Neural progenitor cell (in vitro differentiated cells): Measurements from ENCODE around the gene EXD3. TPM values are rescaled to one million over a fixed set of nuclear protein-coding genes. Genes with fewer than 3 reads are reported as not detected.

Experiments
- DNase-seq: peaks from one replicate; pipeline ENCODE4 v3.0.0-alpha.2; 2016; ENCODE audit warnings: low spot score
- H2AFZ ChIP-seq: fragments of 200-600 bp; sonication (generic); replicated peaks from 2 replicates; pipeline ENCODE4 v1.6.1; 2016; ENCODE audit warnings: antibody characterized with exemption
- H3F3A ChIP-seq: fragments of 200-600 bp; sonication (generic); 2 replicates; pipeline ENCODE4 v1.6.1; 2016; ENCODE audit warnings: antibody characterized with exemption, low read depth
- H3K27ac ChIP-seq: fragments of 200-600 bp; sonication (generic); 2 replicates; pipeline ENCODE4 v1.5.1; 2016; ENCODE audit warnings: mild to moderate bottlenecking
- H3K27me3 ChIP-seq: fragments of 200-600 bp; sonication (generic); 2 replicates; pipeline ENCODE4 v1.6.1; 2016; ENCODE audit warnings: mild to moderate bottlenecking, moderate library complexity
- H3K36me3 ChIP-seq: fragments of 200-600 bp; sonication (generic); 2 replicates; pipeline ENCODE4 v1.5.1; 2016
- H3K4me1 ChIP-seq: fragments of 200-600 bp; sonication (generic); 2 replicates; pipeline ENCODE4 v1.6.1; 2016; ENCODE audit warnings: mixed run types
- H3K4me2 ChIP-seq: fragments of 200-600 bp; sonication (generic); 2 replicates; pipeline ENCODE4 v1.6.1; 2016
- H3K4me3 ChIP-seq: fragments of 200-600 bp; sonication (generic); 2 replicates; pipeline ENCODE4 v1.5.1; 2016
- H3K79me2 ChIP-seq: fragments of 200-600 bp; sonication (generic); 2 replicates; pipeline ENCODE4 v1.6.1; 2016; ENCODE audit warnings: low read depth
- H3K9ac ChIP-seq: fragments of 200-600 bp; sonication (generic); 2 replicates; pipeline ENCODE4 v1.6.1; 2016
- H3K9me3 ChIP-seq: fragments of 200-600 bp; sonication (generic); 2 replicates; pipeline ENCODE4 v1.5.1; 2016; ENCODE audit warnings: low read depth
- H4K20me1 ChIP-seq: fragments of 200-600 bp; sonication (generic); 2 replicates; pipeline ENCODE4 v1.6.1; 2016; ENCODE audit warnings: low read depth
- H3K27ac Mint-ChIP-seq: 3 replicates; pipeline ENCODE4 v1.8.0; 2021; ENCODE audit warnings: mixed read lengths
- H3K27me3 Mint-ChIP-seq: 2 replicates; pipeline ENCODE4 v1.8.0; 2022; ENCODE audit warnings: low read depth, mild to moderate bottlenecking, inconsistent platforms, moderate library complexity, mixed read lengths; ENCODE audit not compliant: insufficient read depth
- H3K36me3 Mint-ChIP-seq: 3 replicates; pipeline ENCODE4 v1.8.0; 2021; ENCODE audit warnings: mixed read lengths
- H3K4me1 Mint-ChIP-seq: 3 replicates; pipeline ENCODE4 v1.8.0; 2021; ENCODE audit warnings: mixed read lengths
- H3K4me3 Mint-ChIP-seq: 3 replicates; pipeline ENCODE4 v1.8.0; 2021; ENCODE audit warnings: mild to moderate bottlenecking, moderate library complexity, mixed read lengths
- H3K9me3 Mint-ChIP-seq: 3 replicates; pipeline ENCODE4 v1.8.0; 2020; ENCODE audit warnings: mixed read lengths
- CTCF ChIP-seq: fragments of 200-600 bp; sonication (generic); IDR thresholded peaks from 2 replicates; pipeline ENCODE4 v1.5.1; 2017; ENCODE audit warnings: antibody characterized with exemption, mild to moderate bottlenecking
- EZH2 ChIP-seq: fragments of 200-600 bp; sonication (generic); IDR thresholded peaks from 2 replicates; pipeline ENCODE4 v1.6.1; 2017; ENCODE audit warnings: antibody characterized with exemption, mild to moderate bottlenecking, moderate library complexity
- EZH2phosphoT487 ChIP-seq: fragments of 200-600 bp; sonication (generic); IDR thresholded peaks from 2 replicates; pipeline ENCODE4 v1.6.1; 2017; ENCODE audit warnings: antibody characterized with exemption
- total RNA-seq: library from RNA; depleted of rRNA; stranded (reverse); fragments of >200 nt; gene quantifications from 2 replicates; pipeline ENCODE4 v1.2.3, GENCODE V29; 2015; ENCODE audit warnings: low replicate concordance

EXD3 gene
- total RNA-seq, 1 donor from 2014 or later = 4.7 TPM

GRCh38 chr9:137339045-137339907 is 83.7 kb downstream of the EXD3 start:
- DNase-seq = no peak
- H3K4me3 Mint-ChIP-seq = no peak overlapping the region
- Histone ChIP-seq H3K36me3 (no peaks in the 10 kb centered on the region), H4K20me1 (no peaks in the 10 kb centered on the region), H3K27ac (no peak overlapping the region), H3K4me1 (no peaks in the 10 kb centered on the region), H3K4me2 (no peak overlapping the region), H3K9ac (no peak overlapping the region), H3K79me2 (no peaks in the 10 kb centered on the region), H3F3A (no peaks in the 10 kb centered on the region), H2AFZ (no peak overlapping the region), H3K9me3 (no peaks in the 10 kb centered on the region), H3K27me3 (no peaks in the 10 kb centered on the region), H3K4me3 (no peak overlapping the region)
- H3K4me1 Mint-ChIP-seq = no peaks in the 10 kb centered on the region
- TF ChIP-seq EZH2 (no peak), EZH2phosphoT487 (no peak), CTCF (no peak)
- H3K36me3 Mint-ChIP-seq = peaks cover 20% of the 10 kb centered on the region
- peaks cover 40% of the 10 kb centered on the region for H3K9me3 Mint-ChIP-seq
- no peak overlapping the region for H3K27ac Mint-ChIP-seq
- H3K27me3 Mint-ChIP-seq = peaks cover 11% of the 10 kb centered on the region

- H3K4me1 ChIP-seq = no peaks in the 10 kb centered on the region
- H3K4me3 ChIP-seq = no peak overlapping the region
- Mint-ChIP-seq H3K27ac (no peak overlapping the region), H3K36me3 (peaks cover 15% of the 10 kb centered on the region), H3K4me3 (no peak overlapping the region), H3K9me3 (peaks cover 27% of the 10 kb centered on the region), H3K27me3 (peaks cover 11% of the 10 kb centered on the region), H3K4me1 (peaks cover 4% of the 10 kb centered on the region)
- H3K4me2 ChIP-seq = no peak overlapping the region
- H2AFZ ChIP-seq = no peak overlapping the region
- no peaks in the 10 kb centered on the region for H3K79me2 ChIP-seq
- DNase-seq = no peak
- H3K27me3 ChIP-seq = no peaks in the 10 kb centered on the region
- H3F3A ChIP-seq = no peaks in the 10 kb centered on the region
- no peaks in the 10 kb centered on the region for H4K20me1 ChIP-seq
- H3K9me3 ChIP-seq = no peaks in the 10 kb centered on the region
- H3K9ac ChIP-seq = no peak overlapping the region
- no peak overlapping the region for H3K27ac ChIP-seq
- no peak for TF ChIP-seq EZH2
- TF ChIP-seq EZH2phosphoT487 = no peak
- no peak for TF ChIP-seq CTCF
- no peaks in the 10 kb centered on the region for H3K36me3 ChIP-seq
These were observed 86.2 kb downstream of the EXD3 start for GRCh38 chr9:137336735-137337134.

GRCh38 chr9:137333016-137333671 is 89.8 kb downstream of the EXD3 start:
- H3K27ac ChIP-seq = no peak overlapping the region
- H3F3A ChIP-seq = peaks cover 9% of the 10 kb centered on the region
- no peaks in the 10 kb centered on the region for H3K4me1 ChIP-seq
- peaks cover 11% of the 10 kb centered on the region for H3K36me3 Mint-ChIP-seq
- peaks cover 2% of the 10 kb centered on the region for H3K9me3 ChIP-seq
- H3K9ac ChIP-seq = no peak overlapping the region
- H3K9me3 Mint-ChIP-seq = peaks cover 31% of the 10 kb centered on the region
- no peaks in the 10 kb centered on the region for H3K36me3 ChIP-seq
- TF ChIP-seq EZH2 (no peak), CTCF (no peak), EZH2phosphoT487 (no peak)
- peaks cover 4% of the 10 kb centered on the region for H3K4me1 Mint-ChIP-seq
- H3K27me3 Mint-ChIP-seq = peaks cover 7% of the 10 kb centered on the region
- H2AFZ ChIP-seq = no peak overlapping the region
- H3K27me3 ChIP-seq = no peaks in the 10 kb centered on the region
- H3K79me2 ChIP-seq = no peaks in the 10 kb centered on the region
- no peak overlapping the region for H3K4me2 ChIP-seq
- DNase-seq = no peak
- H3K4me3 Mint-ChIP-seq = no peak overlapping the region
- H3K27ac Mint-ChIP-seq = no peak overlapping the region
- H4K20me1 ChIP-seq = no peaks in the 10 kb centered on the region
- no peak overlapping the region for H3K4me3 ChIP-seq
